HepG2 (cell line): ENCODE results near the gene SORL1-AS1.

Experiments
- BCL6 ChIP-seq: IDR thresholded peaks from 2 replicates; pipeline ENCODE4 v1.6.1; 2016; ENCODE audit warnings: missing genetic modification reagents, missing compliant biosample characterization
- DR1 ChIP-seq: sonication (generic); formaldehyde crosslinking; IDR thresholded peaks from 2 replicates; pipeline ENCODE4 v1.8.0; 2021; ENCODE audit warnings: mild to moderate bottlenecking, missing genetic modification reagents, inconsistent platforms
- HINFP ChIP-seq: sonication (generic); formaldehyde crosslinking; IDR thresholded peaks from 2 replicates; pipeline ENCODE4 v1.4.0; 2020; ENCODE audit warnings: low read depth, mild to moderate bottlenecking, missing genetic modification reagents
- IKZF1 ChIP-seq: fragments of 450-650 bp; IDR thresholded peaks from 2 replicates; pipeline ENCODE4 v1.7.1; 2016
- IKZF4 ChIP-seq: sonication (generic); formaldehyde crosslinking; IDR thresholded peaks from 2 replicates; pipeline ENCODE4 v1.5.1; 2020; ENCODE audit warnings: borderline replicate concordance, mild to moderate bottlenecking, low read depth, missing genetic modification reagents; ENCODE audit errors: not compliant biosample characterization
- JARID2 ChIP-seq: sonication (generic); formaldehyde crosslinking; IDR thresholded peaks from 2 replicates; pipeline ENCODE4 v1.8.1; 2023; ENCODE audit warnings: missing genetic modification reagents, inconsistent platforms; ENCODE audit not compliant: insufficient replicate concordance
- KLF12 ChIP-seq: sonication (generic); formaldehyde crosslinking; IDR thresholded peaks from 2 replicates; pipeline ENCODE4 v1.4.0; 2020; ENCODE audit warnings: missing genetic modification reagents, borderline replicate concordance
- KMT2A ChIP-seq: sonication (generic); formaldehyde crosslinking; IDR thresholded peaks from 2 replicates; pipeline ENCODE4 v1.4.0; 2020; ENCODE audit warnings: missing genetic modification reagents
- RNF219 ChIP-seq: sonication (generic); formaldehyde crosslinking; IDR thresholded peaks from 2 replicates; pipeline ENCODE4 v1.5.0; 2020; ENCODE audit warnings: mild to moderate bottlenecking, missing genetic modification reagents
- SIX4 ChIP-seq: sonication (generic); formaldehyde crosslinking; IDR thresholded peaks from 2 replicates; pipeline ENCODE4 v1.4.0; 2020; ENCODE audit warnings: missing genetic modification reagents
- SP1 ChIP-seq, 2 experiments: fragments of 450-650 bp in 1 of 2; sonication (generic) in 1 of 2; formaldehyde crosslinking in 1 of 2; IDR thresholded peaks; 2 replicates each; pipeline versions ENCODE4 v1.4.0 to v1.6.1; 2016 to 2020; ENCODE audit warnings: missing genetic modification reagents in 1 of 2
- ZFP41 ChIP-seq: sonication (generic); formaldehyde crosslinking; IDR thresholded peaks from 2 replicates; pipeline ENCODE4 v1.4.0; 2020; ENCODE audit warnings: mild to moderate bottlenecking, missing genetic modification reagents, borderline replicate concordance
- ZNF225 ChIP-seq: sonication (generic); formaldehyde crosslinking; IDR thresholded peaks from 2 replicates; pipeline ENCODE4 v1.4.0; 2020; ENCODE audit warnings: mild to moderate bottlenecking, missing genetic modification reagents
- ZNF567 ChIP-seq: sonication (generic); formaldehyde crosslinking; IDR thresholded peaks from 2 replicates; pipeline ENCODE4 v1.8.1; 2023; ENCODE audit warnings: mild to moderate bottlenecking, missing genetic modification reagents, borderline replicate concordance
- ZNF569 ChIP-seq: sonication (generic); formaldehyde crosslinking; IDR thresholded peaks from 2 replicates; pipeline ENCODE4 v1.5.0; 2020; ENCODE audit warnings: mild to moderate bottlenecking, missing genetic modification reagents, moderate library complexity, borderline replicate concordance
- ZNF570 ChIP-seq: sonication (generic); formaldehyde crosslinking; IDR thresholded peaks from 2 replicates; pipeline ENCODE4 v1.4.0; 2020; ENCODE audit warnings: mild to moderate bottlenecking, missing genetic modification reagents, borderline replicate concordance
- ZNF580 ChIP-seq: IDR thresholded peaks from 2 replicates; pipeline ENCODE4 v1.6.1; 2016; ENCODE audit warnings: low read depth, borderline replicate concordance
- ZNF687 ChIP-seq: sonication (generic); formaldehyde crosslinking; IDR thresholded peaks from 2 replicates; pipeline ENCODE4 v1.5.1; 2020; ENCODE audit warnings: mild to moderate bottlenecking, missing genetic modification reagents, moderate library complexity

Gene SORL1-AS1

GRCh38 chr11:121451178-121451985 lies 1.4 kb downstream of the SORL1-AS1 start (continued):
- TF ChIP-seq ZNF687 (CRISPR knock-in tag) = peak; percentile 46; the same call in 1 of the 2 replicates
- TF ChIP-seq DR1 = no peak
- TF ChIP-seq SIX4 (CRISPR knock-in tag) = no peak
- TF ChIP-seq ZNF567 (CRISPR knock-in tag) = no peak
- no peak for TF ChIP-seq JARID2 (CRISPR knock-in tag)
- TF ChIP-seq HINFP = no peak
- no peak; the same call in 1 of the 2 replicates for TF ChIP-seq ZNF580 (CRISPR knock-in tag)
- 0 out of 2 replicates have a peak, but pooled peaks have one; percentile 46 for TF ChIP-seq KMT2A (CRISPR knock-in tag)
- TF ChIP-seq ZNF225 = no peak
- no peak for TF ChIP-seq ZNF569
- no peak for TF ChIP-seq SP1 (IDR thresholded peaks at IDR 0.05)
- no peak for TF ChIP-seq SP1 (CRISPR knock-in tag; IDR thresholded peaks at IDR 0.05)
- peak; percentile 26; the same call in 1 of the 2 replicates for TF ChIP-seq BCL6
- 0 out of 2 replicates have a peak, but pooled peaks have one; percentile 38 for TF ChIP-seq RNF219 (CRISPR knock-in tag)
- no peak for TF ChIP-seq ZNF570 (CRISPR knock-in tag)
- TF ChIP-seq KLF12 (CRISPR knock-in tag) = peak; percentile 19; the same call in 1 of the 2 replicates
- no peak for TF ChIP-seq IKZF4
- TF ChIP-seq IKZF1 = no peak
- no peak for TF ChIP-seq ZFP41 (CRISPR knock-in tag)
